SKM-1 (cell line): Measurements from ENCODE around the gene PRND.
"Not testable (repeated sequence)": the region's sequence is repeated elsewhere in the genome, so short reads cannot be mapped to it uniquely, and the experiment has no call there.

ENCODE experiments used
- DNase-seq: peaks from one replicate; lab custom pipeline; 2025; ENCODE audit not compliant: unreplicated experiment; lab: John Stamatoyannopoulos, UW

Gene PRND

GRCh38 chr20:4721719-4722118 lies at the start of gene PRND:
Gene PRND, plus strand, starts transcription at chr20:4721909. Its CDS starts 2,643 bp downstream, at chr20:4724552.
- no peak for DNase-seq

- DNase-seq, result no peak
Measured at GRCh38 chr20:4672948-4673347, 48.8 kb upstream of the PRND start.

- DNase-seq, result no peak
Measured at GRCh38 chr20:4673371-4674001, 48.2 kb upstream of the PRND start.

GRCh38 chr20:4674672-4675071 lies 47.0 kb upstream of the PRND start:
- DNase-seq, result no peak

- DNase-seq, result no peak
Measured at GRCh38 chr20:4677846-4678245, 43.9 kb upstream of the PRND start.

GRCh38 chr20:4681401-4681800 lies 40.3 kb upstream of the PRND start:
- no peak for DNase-seq

- DNase-seq, result no peak
Measured at GRCh38 chr20:4681991-4682401, 39.7 kb upstream of the PRND start.

GRCh38 chr20:4682682-4683081 lies 39.0 kb upstream of the PRND start:
- DNase-seq, result no peak

- DNase-seq, result no peak
Measured at GRCh38 chr20:4683261-4683660, 38.4 kb upstream of the PRND start.

GRCh38 chr20:4684837-4685413 lies 36.8 kb upstream of the PRND start:
- no peak for DNase-seq

GRCh38 chr20:4685923-4686221 lies 35.8 kb upstream of the PRND start:
- DNase-seq, result no peak

- no peak for DNase-seq
Measured at GRCh38 chr20:4688305-4688704, 33.4 kb upstream of the PRND start.

GRCh38 chr20:4689220-4689619 lies 32.5 kb upstream of the PRND start:
- DNase-seq, result no peak

GRCh38 chr20:4691753-4692152 lies 30.0 kb upstream of the PRND start:
- DNase-seq, result no peak

GRCh38 chr20:4694076-4694475 lies 27.6 kb upstream of the PRND start:
- no peak for DNase-seq

- DNase-seq, result no peak
Measured at GRCh38 chr20:4697189-4697830, 24.4 kb upstream of the PRND start.

GRCh38 chr20:4697831-4698221 lies 23.9 kb upstream of the PRND start:
- no peak for DNase-seq

GRCh38 chr20:4699216-4699615 lies 22.5 kb upstream of the PRND start:
- no peak for DNase-seq

GRCh38 chr20:4699957-4700356 lies 21.8 kb upstream of the PRND start:
- no peak for DNase-seq

- no peak for DNase-seq
Measured at GRCh38 chr20:4702562-4703280, 19.0 kb upstream of the PRND start.

GRCh38 chr20:4703281-4703676 lies 18.4 kb upstream of the PRND start:
- no peak for DNase-seq

- not testable (repeated sequence) for DNase-seq
Measured at GRCh38 chr20:4706941-4707340, 14.8 kb upstream of the PRND start.
